Cerebellar nuclear complex (tissue), 1 donor: Measurements from ENCODE around the gene MBNL1.

ENCODE experiments used
- DNase-seq, 2 experiments: peaks; one replicate each; lab custom pipeline; 2025; lab: John Stamatoyannopoulos, UW

Gene MBNL1

GRCh38 chr3:152298393-152299248 is 29.9 kb downstream of the MBNL1 start:
- peak in 1 of 2 experiments; percentile 58 for DNase-seq

- peak in 1 of 2 experiments; percentile 54 for DNase-seq
These were observed 30.7 kb downstream of the MBNL1 start for GRCh38 chr3:152299249-152299976.

GRCh38 chr3:152300029-152300731 is 31.5 kb downstream of the MBNL1 start:
- DNase-seq = no peak

DNA sequence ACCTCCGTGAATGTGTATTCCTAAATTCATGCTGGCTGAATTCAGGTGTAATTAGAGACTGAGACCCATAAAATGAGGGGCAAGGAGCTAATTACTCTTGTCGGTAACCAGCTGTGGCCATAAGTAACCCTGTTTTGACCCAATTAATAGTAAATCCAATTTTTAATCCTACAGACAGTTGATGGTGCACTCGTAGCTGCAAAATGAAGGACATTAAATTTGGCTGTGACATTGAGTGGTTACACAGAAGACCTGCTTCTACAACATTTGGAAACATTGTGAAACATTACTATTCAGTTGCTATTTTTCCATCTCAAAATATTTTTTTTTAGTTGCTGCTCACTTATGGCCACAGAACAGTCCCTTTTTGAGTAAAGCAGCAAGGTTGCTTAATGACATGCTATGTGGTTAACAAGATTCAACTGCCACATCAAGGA is 33.0 kb downstream of the MBNL1 start:
- DNase-seq = no peak

DNA sequence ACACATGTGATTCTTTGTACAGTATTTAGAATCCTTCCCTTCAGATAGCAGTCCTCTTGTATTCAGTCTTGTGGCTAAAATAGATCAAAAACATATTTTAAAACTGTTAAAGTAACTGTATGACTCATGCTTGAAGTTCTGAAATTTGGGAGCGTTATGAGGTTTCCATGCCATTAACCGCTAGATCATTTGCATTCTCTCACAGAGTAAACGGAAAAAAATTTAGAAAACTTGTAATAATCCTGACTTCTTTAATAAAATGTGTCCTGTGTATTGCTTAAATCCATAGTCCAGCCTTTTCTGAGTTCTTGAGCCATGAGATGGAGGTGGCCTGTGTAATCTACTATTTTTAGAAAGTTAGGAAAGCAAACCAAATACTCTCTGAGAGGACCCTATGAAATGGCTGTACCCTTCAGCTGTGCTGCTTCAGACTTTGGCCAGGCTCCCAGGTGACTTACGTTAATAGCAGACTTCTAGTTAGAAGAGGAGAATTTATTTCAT is 33.8 kb downstream of the MBNL1 start:
- no peak for DNase-seq

DNA sequence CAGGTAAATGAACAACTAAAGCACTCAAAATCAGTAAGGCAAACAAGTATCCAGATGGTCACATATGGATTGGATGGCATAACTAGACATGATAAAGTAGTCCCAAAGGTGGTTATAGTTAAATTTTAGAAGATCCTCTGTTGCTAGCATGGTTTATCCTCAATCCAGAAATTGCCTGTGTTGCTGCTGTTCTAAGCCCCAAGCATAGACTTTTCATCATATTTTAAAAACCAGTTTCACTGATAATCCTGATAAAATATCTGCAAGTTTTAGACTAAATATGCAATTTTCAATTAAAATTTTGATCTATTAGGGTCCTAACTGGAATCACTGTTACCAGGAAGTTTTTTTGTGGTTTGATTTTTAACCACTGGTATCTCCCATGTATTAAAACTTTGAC is 35.4 kb downstream of the MBNL1 start:
- DNase-seq = no peak

- no peak for DNase-seq
These were observed 36.3 kb downstream of the MBNL1 start for GRCh38 chr3:152305075-152305474.

DNA sequence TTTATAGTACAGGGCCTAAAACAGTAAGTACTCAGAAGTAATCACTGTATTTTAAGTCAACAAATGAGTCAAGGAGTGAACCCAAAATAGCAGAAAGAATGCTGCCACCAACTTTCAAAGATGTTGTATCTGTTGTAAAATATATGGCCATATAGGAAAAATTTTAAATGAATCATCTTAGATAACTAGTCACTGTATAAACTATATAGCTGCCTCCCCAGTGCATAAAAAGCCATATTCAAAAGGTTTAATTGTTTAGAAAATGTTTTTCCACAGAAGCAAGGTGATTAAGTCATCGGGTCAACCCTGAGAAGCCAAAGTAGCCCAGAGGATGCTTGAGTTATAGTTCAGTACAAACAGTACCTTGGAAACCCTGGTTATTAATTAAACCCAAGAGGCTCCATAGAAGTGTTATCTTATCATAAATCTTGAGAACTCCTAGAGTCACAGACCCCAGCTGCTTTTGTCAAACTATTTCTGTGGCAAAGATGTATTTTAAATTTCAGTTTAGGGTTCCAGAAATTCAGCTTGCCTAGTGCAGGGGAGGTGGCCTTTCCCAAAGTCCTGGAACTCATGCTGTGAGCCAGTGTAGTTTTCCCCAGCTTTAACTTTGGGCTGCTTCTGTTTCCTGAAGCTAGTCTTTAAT is 39.2 kb downstream of the MBNL1 start:
- DNase-seq = no peak

DNA sequence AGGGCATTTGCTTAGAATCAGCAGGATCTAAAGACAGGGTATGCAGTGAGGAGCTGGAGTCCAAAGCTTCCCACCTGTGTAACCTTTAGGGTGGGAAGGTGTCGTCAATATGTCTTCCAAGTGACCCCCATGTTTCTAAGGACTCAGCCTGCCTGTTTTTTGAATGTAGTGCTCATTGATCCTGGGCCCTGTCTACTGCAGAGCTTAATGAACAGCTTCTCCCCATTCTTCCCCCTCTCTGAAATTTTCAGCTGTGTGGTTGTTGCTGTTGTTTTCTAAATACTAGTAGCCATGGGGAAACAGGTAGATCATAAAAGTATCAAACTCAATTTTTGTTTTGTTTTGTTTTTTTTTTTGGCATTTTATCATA is 39.7 kb downstream of the MBNL1 start:
- no peak for DNase-seq

DNA sequence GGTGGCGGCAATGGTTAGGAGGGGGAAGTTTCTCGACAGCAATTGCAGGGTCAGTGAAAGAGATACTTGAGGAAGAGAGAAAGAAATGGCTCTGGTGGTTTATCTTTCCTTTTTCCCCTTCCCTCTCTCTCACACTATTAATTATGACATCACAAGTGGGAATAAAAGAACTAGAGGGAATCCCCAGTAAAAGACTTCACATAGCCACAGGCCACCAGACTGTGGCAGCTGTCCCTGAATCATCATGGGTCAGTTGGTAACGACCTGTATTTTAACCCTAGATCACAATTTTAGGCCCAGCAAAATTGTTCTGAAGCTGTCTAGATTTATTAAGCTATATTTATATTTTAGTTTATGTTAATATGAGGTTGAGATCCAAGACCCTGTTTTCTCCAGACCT is 40.3 kb downstream of the MBNL1 start:
- no peak for DNase-seq

DNA sequence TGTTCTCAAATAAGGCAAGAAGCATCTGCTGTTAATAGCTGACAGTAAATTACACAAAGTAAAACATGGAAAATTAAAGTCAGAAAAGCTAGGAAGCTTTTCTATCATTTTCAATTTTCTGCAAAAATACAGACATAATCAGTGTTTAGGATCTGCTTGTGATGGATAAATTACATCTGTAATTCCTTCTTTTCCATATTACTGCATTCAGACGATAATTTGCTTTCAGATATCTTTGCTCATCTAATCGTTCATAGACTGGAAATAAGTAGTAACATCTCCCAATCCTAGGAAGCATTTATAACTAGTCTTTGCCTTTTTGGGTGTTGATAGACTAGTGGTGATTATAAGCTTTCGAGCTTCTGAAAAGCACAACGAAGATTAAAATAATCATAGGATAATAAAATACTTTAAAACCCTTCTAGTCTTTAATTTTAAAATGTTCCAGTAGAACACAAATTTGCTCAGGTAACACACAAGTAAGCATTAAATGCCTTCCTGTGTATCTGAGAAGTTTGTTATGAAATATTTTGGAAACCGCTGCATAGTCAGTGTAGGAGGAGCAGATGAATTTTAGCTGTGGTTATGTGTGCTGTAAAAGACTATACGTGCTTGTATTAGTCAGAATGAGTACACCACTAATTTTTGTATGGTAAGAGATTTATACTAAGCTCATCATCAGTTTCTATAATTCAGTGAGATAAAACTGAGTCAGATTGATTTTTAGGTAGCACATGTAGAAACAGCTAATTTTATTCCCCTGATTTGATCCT is 41.0 kb downstream of the MBNL1 start:
- DNase-seq = no peak

- no peak for DNase-seq
These were observed 44.7 kb downstream of the MBNL1 start for GRCh38 chr3:152313430-152313829.

DNA sequence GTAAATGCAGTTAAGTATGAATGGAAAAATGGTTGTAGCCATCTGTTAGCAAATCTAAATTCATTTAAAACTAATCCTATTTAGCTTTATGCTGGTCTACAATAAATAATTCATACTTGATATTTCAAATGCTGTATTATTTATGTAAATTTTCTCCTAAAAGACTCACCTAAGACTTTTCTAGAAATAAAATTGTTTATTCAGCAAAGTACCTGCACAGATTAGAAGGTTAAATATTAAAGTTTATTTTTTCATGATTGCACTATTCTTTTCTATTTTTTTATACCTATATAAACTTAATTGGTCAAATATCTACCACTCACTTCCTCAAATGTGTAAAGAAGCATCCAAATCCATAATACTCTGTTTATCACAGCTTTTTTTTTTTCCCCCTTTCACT is 45.2 kb downstream of the MBNL1 start:
- no peak for DNase-seq

GRCh38 chr3:152314677-152315353 is 46.1 kb downstream of the MBNL1 start:
- no peak for DNase-seq

GRCh38 chr3:152315623-152316022 is 46.9 kb downstream of the MBNL1 start:
- DNase-seq = no peak

DNA sequence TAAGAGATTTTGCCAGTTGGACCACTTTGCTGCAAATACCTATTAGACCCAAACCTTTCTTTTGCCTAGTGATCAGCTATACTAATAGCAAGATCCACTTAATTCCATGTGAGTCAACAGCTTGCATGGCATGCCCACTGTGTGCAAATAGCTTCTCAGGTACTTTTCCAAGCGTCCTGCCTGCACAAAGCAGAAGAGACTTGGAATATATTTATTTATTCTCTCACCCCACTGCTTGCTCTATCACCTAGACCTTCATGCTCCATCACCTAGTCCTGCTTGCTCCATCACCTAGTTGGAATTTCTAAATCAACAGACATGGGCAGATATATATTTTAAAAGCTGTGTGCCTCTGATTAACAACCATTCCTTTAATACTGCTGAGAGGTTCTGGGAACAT is 47.6 kb downstream of the MBNL1 start:
- DNase-seq = no peak

DNA sequence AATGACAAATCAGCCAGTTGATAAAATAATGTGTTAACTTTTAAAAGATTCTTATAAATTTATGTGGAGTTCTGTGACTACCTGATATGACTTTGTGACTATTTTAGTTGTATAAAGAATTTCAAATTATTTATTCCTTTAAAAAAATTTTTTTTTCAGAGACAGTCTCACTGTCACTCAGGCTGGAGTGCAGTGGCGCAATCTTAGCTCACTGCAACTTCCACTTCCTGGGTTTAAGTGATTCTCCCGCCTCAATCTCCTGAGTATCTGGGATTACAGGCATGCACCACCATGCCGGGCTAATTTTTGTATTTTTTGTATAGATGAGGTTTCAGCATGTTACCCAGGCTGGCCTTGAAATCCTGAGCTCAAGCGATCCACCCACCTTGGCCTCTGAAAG is 48.5 kb downstream of the MBNL1 start:
- DNase-seq = no peak

- DNase-seq = no peak
These were observed 49.2 kb downstream of the MBNL1 start for GRCh38 chr3:152317956-152318355.

- DNase-seq = no peak
These were observed 49.8 kb downstream of the MBNL1 start for GRCh38 chr3:152318512-152318911.

DNA sequence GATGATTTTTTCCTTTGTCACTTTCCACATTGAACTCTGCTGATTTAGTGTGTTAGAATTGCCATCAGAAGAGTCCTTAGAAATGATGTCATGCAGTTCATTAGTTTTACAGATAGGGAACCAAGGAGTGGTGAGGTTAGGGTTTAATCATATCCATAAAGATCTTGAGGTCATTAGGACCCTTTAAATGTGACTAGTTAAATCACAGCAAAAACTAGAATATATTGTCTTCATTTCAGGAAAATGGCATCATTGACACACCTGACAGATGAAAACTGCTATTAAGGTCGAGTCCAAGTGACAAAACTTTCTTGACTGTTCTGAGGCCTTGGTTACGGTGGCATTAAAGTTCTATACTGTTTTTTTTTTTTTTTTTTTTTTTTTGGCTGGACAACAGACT is 50.5 kb downstream of the MBNL1 start:
- DNase-seq = no peak
